ENCODE results near the gene RANBP17. TPM values are rescaled to one million over a fixed set of nuclear protein-coding genes. Genes with fewer than 3 reads are reported as not detected.

The RANBP17 gene
- total and polyA plus RNA-seq, 2 experiments from 2014 or later, result 3.7 to 3.8 TPM

DNA sequence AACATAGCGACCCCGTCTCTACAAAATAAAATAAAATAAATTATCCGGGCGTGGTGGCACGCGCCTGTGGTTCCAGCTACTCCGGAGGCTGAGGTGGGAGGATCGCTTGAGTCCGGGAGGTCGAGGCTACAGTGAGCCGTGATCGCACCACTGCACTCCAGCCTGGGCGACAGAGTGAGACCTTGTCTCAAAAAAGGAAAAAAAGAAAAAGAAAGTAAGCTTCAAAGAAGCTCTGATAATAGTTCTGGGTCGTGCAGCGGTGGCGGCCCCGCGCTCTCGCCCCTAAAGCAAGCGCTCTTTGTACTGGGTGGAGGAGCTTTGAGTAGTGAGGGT is 454.1 kb downstream of the RANBP17 start:
- Histone ChIP-seq H3K27ac (no peak overlapping the region), H3K9me2 (ENCODE audit: insufficient read depth) (no peaks in the 10 kb centered on the region), H3F3A (ENCODE audit: insufficient read depth) (no peaks in the 10 kb centered on the region), H3K27me3 (replicated peaks; ENCODE audit: insufficient read depth) (peaks cover 90% of the 10 kb centered on the region), H3K79me2 (ENCODE audit: insufficient read depth) (no peaks in the 10 kb centered on the region), H3K4me3 (no peak overlapping the region), H3K4me1 (ENCODE audit: insufficient read depth) (peaks cover under 1% of the 10 kb centered on the region; the same call in 1 of the 2 replicates), H4K20me1 (ENCODE audit: insufficient read depth) (no peaks in the 10 kb centered on the region), H3K9me3 (ENCODE audit: low read depth) (no peaks in the 10 kb centered on the region), H2AFZ (no peak overlapping the region; the same call in 1 of the 2 replicates), H3K36me3 (ENCODE audit: low read depth) (no peaks in the 10 kb centered on the region), H3K4me2 (ENCODE audit: unreplicated experiment) (no peak overlapping the region), H3K9ac (no peak overlapping the region)
- in situ Hi-C loops (cut with MboI), result no loop called here
- no peak for DNase-seq
- 14 to 19% methylated on average over 20 of the region's 20 CpGs for WGBS, 2 experiments (ENCODE audit: low coverage in 1 of 2, low lambda C conversion rate in 2 of 2, missing lambda C conversion rate in 2 of 2)
- TF ChIP-seq EZH2 (IDR thresholded peaks at IDR 0.05; ENCODE audit: insufficient read depth, poor library complexity, severe bottlenecking) (peak; percentile 77), EZH2phosphoT487 (IDR thresholded peaks at IDR 0.05; ENCODE audit: insufficient read depth, low read depth) (no peak)

DNA sequence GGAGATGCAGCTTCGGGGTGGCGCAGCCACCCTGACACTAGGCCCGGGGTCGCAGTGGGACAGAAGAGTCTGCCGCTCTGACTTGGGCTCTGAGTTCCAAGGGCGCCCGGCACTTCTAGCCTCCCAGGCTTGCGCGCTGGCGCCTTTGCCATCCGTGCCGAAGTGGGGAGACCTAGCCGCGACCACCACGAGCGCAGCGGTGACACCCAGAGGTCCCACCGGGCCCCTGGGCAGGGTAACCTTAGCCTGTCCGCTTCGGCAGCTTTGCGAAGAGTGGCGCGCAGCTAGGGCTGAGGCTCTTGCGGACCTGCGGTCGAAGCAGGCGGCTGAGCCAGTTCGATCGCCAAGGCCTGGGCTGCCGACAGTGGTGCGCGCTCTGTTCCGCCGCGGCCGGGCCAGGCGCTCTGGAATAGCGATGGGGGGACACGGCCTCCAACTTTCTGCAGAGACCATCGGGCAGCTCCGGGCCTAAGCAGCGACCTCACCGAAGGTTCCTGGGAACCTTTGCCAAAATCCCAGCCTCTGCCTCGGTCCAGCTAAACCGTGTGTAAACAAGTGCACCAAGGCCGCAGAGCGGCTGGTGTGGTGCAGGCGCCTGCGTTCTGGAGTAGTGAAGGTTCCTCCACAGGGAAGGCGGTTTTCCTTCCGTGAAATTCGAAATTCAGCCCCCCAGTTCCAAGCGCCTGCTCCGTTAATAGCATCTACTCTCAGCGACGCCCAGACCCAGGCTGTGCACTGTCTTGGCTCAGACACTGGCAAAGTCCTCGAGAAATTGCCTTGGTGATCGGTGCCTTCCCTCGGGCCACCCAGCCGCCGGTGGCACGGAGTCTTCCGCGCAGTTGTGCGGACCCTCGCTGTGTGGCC is 454.7 kb downstream of the RANBP17 start:
- no peak for TF ChIP-seq EZH2 (IDR thresholded peaks at IDR 0.05; ENCODE audit: insufficient read depth, poor library complexity, severe bottlenecking)
- TF ChIP-seq EZH2phosphoT487 (IDR thresholded peaks at IDR 0.05; ENCODE audit: insufficient read depth, low read depth), result peak; percentile 23; the same call in 1 of the 2 replicates
- H3K9me3 ChIP-seq (ENCODE audit: low read depth), result no peaks in the 10 kb centered on the region
- H3K9ac ChIP-seq, result no peak overlapping the region
- H3K4me3 ChIP-seq, result no peak overlapping the region
- H3K4me1 ChIP-seq (ENCODE audit: insufficient read depth), result no peaks in the 10 kb centered on the region
- H3K9me2 ChIP-seq (ENCODE audit: insufficient read depth), result no peaks in the 10 kb centered on the region
- H2AFZ ChIP-seq, result no peak overlapping the region; the same call in 1 of the 2 replicates
- no peaks in the 10 kb centered on the region for H3K79me2 ChIP-seq (ENCODE audit: insufficient read depth)
- no peak overlapping the region for H3K4me2 ChIP-seq (ENCODE audit: unreplicated experiment)
- H3K27me3 ChIP-seq (replicated peaks; ENCODE audit: insufficient read depth), result peaks cover 94% of the 10 kb centered on the region
- no peak for DNase-seq
- H3K27ac ChIP-seq, result no peak overlapping the region
- H3F3A ChIP-seq (ENCODE audit: insufficient read depth), result no peaks in the 10 kb centered on the region
- 5 to 8% methylated on average over 64 to 66 of the region's 66 CpGs for WGBS, 2 experiments (ENCODE audit: low coverage in 1 of 2, low lambda C conversion rate in 2 of 2, missing lambda C conversion rate in 2 of 2)
- no peaks in the 10 kb centered on the region for H4K20me1 ChIP-seq (ENCODE audit: insufficient read depth)
- in situ Hi-C loops (cut with MboI), result no loop called here
- no peaks in the 10 kb centered on the region for H3K36me3 ChIP-seq (ENCODE audit: low read depth)

DNA sequence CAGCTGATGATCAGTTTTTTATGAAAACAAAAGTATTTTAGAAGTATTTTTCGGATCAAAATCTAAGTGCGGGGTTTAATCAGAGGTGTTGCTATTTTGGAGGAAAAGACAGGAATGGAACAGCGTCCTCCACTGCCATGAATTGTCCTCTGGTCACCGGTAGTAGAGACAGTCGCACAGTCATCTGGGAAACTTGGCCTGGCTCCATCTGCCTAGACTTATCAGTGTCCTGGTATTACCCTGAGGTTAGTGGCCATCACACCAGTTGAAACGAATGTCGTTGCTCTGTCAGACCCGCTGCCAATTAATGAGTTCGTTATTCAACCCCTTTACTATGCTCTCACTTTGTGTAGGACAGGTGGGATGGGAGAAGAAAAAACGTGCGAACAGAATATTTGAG is 455.4 kb downstream of the RANBP17 start:
- no peaks in the 10 kb centered on the region for H3F3A ChIP-seq (ENCODE audit: insufficient read depth)
- no peaks in the 10 kb centered on the region for H4K20me1 ChIP-seq (ENCODE audit: insufficient read depth)
- H3K4me2 ChIP-seq (ENCODE audit: unreplicated experiment), result no peak overlapping the region
- in situ Hi-C loops (cut with MboI), result no loop called here
- no peaks in the 10 kb centered on the region for H3K36me3 ChIP-seq (ENCODE audit: low read depth)
- peaks cover 96% of the 10 kb centered on the region for H3K27me3 ChIP-seq (replicated peaks; ENCODE audit: insufficient read depth)
- H3K9me3 ChIP-seq (ENCODE audit: low read depth), result no peaks in the 10 kb centered on the region
- H2AFZ ChIP-seq, result no peak overlapping the region
- H3K27ac ChIP-seq, result no peak overlapping the region
- DNase-seq, result no peak
- TF ChIP-seq EZH2phosphoT487 (IDR thresholded peaks at IDR 0.05; ENCODE audit: insufficient read depth, low read depth), result 0 out of 2 replicates have a peak, but pooled peaks have one; percentile 13
- no peak for TF ChIP-seq EZH2 (IDR thresholded peaks at IDR 0.05; ENCODE audit: insufficient read depth, poor library complexity, severe bottlenecking)
- H3K9ac ChIP-seq, result no peak overlapping the region
- WGBS, 2 experiments (ENCODE audit: low coverage in 1 of 2, low lambda C conversion rate in 2 of 2, missing lambda C conversion rate in 2 of 2), result 11 to 12% methylated on average over 11 of the region's 11 CpGs
- H3K4me3 ChIP-seq, result no peak overlapping the region
- no peaks in the 10 kb centered on the region for H3K9me2 ChIP-seq (ENCODE audit: insufficient read depth)
- H3K79me2 ChIP-seq (ENCODE audit: insufficient read depth), result no peaks in the 10 kb centered on the region
- no peaks in the 10 kb centered on the region for H3K4me1 ChIP-seq (ENCODE audit: insufficient read depth)

DNA sequence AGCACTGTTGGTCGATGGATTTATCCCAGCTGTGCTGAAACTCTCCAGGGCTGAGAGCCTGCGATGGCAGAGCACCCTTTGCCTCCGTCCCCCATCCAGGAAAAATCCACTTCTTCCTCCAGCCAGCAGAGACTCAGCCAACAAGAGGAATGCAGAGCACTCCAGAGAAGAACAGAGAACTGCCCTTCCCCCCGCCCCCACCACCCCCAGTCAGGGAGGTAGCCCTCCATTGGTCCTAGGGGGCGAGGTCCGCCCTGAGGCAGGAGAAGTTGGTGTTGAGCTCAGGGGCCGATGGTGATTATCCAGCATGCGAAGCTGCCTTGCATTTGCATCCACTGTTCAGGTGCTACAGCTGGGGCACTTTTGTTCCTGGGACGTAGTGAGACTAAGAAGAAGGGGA is 456.2 kb downstream of the RANBP17 start:
- in situ Hi-C loops (cut with MboI), result no loop called here
- Histone ChIP-seq H3K9me3 (ENCODE audit: low read depth) (no peaks in the 10 kb centered on the region), H3K4me2 (ENCODE audit: unreplicated experiment) (no peak overlapping the region), H3K36me3 (ENCODE audit: low read depth) (no peaks in the 10 kb centered on the region), H3K4me1 (ENCODE audit: insufficient read depth) (no peaks in the 10 kb centered on the region), H3K9ac (no peak overlapping the region), H3K79me2 (ENCODE audit: insufficient read depth) (no peaks in the 10 kb centered on the region), H2AFZ (no peak overlapping the region), H3K4me3 (no peak overlapping the region), H3K27me3 (replicated peaks; ENCODE audit: insufficient read depth) (peaks cover 96% of the 10 kb centered on the region), H3F3A (ENCODE audit: insufficient read depth) (no peaks in the 10 kb centered on the region), H3K27ac (no peak overlapping the region), H3K9me2 (ENCODE audit: insufficient read depth) (no peaks in the 10 kb centered on the region), H4K20me1 (ENCODE audit: insufficient read depth) (no peaks in the 10 kb centered on the region)
- DNase-seq, result no peak
- no peak for TF ChIP-seq EZH2 (IDR thresholded peaks at IDR 0.05; ENCODE audit: insufficient read depth, poor library complexity, severe bottlenecking)
- no peak for TF ChIP-seq EZH2phosphoT487 (IDR thresholded peaks at IDR 0.05; ENCODE audit: insufficient read depth, low read depth)
- WGBS, 2 experiments (ENCODE audit: low coverage in 1 of 2, low lambda C conversion rate in 2 of 2, missing lambda C conversion rate in 2 of 2), result 14 to 17% methylated on average over 9 of the region's 9 CpGs
